ENCODE measurements around the gene ATF6B.
"Not testable (repeated sequence)": the region's sequence is repeated elsewhere in the genome, so short reads cannot be mapped to it uniquely, and the experiment has no call there.

ATF6B gene

GRCh38 chr6:32102255-32102654 lies 25.8 kb downstream of the ATF6B start:
- no peak for DNase-seq

DNA sequence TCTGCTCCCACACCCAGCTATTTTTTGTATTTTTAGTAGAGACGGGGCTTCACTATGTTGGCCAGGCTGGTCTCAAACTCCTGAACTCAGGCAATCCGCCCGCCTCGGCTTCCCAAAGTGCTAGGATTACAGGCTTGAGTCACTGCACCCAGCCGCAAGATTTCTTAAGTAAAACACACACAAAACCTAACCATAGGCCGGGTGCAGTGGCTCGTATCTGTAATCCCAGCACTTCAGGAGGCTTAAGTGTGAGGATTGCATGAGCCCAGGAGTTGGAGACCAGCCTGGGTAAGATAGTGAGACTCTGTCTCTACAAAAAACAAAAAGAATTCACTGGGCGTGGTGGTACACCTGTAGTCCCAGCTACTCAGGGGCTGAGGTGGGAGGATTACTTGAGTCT lies 27.8 kb downstream of the ATF6B start:
- not testable (repeated sequence) for DNase-seq

- no peak for DNase-seq
Observed at GRCh38 chr6:32097364-32097763, 30.7 kb downstream of the ATF6B start.

GRCh38 chr6:32096394-32097258 lies 31.4 kb downstream of the ATF6B start:
- DNase-seq: no peak

- DNase-seq: no peak
Observed at GRCh38 chr6:32096087-32096393, 32.0 kb downstream of the ATF6B start.

DNA sequence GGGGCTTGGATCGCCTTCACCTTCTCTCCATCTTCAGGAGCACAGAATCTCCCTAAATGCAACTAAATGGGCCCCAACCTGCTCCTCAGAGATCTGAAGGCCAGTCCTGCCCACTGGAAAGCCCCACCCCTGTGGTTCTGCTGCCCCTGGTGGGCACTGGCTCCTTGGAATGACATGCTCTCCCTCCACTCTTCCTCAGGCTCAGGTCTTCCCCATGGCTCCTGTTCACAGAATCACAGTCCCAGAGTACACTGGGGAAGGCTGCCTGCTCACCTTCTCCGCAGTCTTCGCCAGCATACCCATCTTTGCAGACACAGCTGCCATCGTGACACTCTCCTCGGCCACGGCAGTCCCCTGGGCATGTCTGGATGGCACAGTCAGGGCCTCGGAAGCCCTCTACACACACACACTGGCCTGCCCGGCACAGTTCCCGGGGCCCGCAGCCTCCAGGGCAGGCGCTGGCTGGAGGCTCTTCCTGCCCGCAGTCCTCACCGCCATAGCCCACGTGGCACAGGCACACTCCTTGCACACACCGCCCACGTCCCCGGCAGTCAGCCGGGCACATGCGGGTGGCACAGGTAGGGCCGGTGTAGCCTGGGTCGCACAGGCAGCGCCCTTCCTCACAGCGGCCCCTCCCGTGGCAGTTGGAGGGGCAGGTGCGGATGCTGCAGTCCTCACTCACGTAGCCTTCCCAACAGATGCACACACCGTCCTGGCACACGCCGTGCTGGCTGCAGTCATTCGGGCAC lies 32.5 kb downstream of the ATF6B start:
- no peak for DNase-seq

GRCh38 chr6:32092760-32093497 lies 35.1 kb downstream of the ATF6B start:
- DNase-seq: no peak

DNA sequence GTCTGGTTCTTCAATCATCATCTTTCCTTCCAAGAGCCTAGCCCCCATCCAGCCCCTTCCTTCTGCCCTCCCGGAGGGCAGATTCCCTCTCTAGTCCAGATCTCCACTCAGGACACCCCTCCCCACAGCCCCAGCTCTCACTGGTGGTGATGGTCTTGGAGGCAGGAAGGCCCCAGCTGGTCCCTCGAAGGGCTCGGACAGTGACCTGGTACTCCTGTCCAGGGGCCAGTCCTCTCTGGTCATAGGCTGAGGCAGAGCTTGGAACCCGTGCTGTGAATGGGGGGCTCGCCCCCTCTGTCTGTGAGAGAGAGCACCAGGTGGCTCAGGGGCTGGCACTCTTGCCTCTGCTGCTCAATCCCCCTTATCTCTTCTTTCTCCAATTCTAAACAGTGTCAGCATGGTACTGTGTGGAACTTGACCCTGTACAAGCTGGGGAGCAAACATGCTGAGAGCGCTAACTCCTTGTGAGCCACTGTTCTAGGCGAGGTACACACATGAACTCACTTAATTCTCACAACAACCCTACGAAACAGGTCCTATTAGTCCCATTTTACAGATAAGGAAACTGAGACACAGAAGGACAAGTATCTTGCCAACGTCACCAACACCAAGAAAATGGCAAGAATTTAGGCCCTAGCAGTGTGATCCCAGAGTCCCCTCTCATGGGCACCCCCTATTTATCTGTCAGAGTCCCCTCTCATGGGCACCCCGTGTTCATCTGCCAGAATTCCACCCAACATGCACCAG lies 38.8 kb downstream of the ATF6B start:
- no peak for DNase-seq

GRCh38 chr6:32088487-32089049 lies 39.5 kb downstream of the ATF6B start:
- no peak for DNase-seq

DNA sequence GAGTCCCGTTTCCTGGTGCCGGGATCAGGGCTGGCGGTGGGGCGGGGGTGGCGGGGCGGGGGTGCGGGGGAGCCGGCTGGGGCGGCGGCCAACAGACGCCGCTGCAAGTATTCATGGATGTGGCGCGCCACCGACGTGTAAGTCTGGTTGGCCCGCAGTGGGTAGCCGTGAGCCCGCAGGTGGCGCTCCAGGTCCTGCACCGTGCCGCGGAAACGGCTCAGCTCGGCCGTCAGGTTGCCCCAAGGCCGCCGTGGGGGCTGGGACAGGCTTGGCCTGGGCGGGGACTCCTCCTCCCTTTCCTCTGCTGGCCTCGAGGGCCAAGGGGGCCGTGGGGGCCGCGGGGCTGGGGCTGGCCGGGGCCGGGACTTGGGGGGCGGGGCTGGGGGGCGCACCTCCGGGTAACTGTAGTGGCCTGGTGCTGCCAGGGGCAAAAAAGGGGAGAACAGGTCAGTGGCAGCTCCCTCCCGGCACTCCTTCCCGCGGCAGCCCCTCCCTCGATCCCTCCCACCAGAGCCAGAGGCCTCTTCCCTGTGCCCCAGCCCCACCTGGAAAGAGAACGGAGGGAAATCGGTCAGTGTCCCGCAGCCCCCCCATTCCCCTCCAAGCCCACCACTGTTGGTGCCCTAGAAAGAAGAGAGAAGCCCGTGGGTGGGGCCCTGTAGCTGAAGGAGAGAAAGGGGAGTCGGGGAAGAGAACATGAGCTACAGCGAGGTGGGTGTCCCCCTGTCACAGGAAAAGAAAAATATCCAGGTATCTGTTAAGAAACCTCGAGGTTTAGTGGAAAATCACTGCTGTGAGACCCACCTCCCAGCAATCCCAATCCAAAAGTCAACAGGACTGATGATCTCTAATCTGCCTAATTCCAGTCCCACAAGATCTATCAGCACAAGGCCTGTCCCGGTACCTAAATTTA lies 40.2 kb downstream of the ATF6B start:
- peak; percentile 85 for DNase-seq

DNA sequence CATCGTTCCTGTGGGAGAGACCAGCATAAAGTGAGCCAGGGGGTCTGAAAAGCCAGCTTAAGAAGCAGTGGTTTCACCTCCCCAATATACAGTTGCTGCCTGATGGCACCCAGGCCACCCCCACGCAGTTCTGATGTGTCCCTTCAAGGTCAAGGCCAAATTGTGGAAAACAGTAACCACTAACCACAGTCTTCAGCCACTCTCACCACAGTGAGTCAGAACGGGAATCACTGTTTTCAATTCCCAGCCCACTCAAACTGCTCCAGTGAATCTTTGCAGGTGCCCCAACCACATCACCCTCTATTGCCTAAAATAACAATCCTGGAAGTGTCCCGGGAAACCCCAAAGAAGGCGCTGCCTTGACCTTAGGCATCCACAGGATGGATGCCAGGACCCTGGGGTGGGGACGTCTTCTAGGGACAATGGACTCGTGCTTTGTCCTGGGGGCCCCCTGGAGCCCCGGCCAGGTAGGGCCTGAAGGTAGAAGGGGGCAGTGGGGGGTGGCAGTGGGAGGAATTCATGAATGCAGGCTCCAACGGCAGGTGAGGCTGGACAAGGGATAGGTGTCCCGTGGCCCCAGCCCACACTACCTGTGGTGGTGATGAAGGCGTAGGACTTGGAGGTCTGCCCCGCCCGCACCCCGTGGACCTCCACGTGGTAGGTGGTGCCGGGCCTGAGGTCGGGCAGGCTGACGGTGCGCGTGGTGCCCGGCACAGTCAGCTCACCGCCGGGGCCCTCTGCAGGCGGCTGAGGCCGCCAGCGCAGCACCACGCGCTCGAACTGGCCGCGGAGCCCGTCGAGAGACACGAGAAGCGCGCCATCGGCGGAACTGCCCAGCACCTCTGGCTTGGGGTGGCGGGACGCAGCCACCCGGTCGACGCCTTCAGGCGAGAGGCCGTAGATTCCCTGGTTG lies 41.1 kb downstream of the ATF6B start:
- DNase-seq: no peak

DNA sequence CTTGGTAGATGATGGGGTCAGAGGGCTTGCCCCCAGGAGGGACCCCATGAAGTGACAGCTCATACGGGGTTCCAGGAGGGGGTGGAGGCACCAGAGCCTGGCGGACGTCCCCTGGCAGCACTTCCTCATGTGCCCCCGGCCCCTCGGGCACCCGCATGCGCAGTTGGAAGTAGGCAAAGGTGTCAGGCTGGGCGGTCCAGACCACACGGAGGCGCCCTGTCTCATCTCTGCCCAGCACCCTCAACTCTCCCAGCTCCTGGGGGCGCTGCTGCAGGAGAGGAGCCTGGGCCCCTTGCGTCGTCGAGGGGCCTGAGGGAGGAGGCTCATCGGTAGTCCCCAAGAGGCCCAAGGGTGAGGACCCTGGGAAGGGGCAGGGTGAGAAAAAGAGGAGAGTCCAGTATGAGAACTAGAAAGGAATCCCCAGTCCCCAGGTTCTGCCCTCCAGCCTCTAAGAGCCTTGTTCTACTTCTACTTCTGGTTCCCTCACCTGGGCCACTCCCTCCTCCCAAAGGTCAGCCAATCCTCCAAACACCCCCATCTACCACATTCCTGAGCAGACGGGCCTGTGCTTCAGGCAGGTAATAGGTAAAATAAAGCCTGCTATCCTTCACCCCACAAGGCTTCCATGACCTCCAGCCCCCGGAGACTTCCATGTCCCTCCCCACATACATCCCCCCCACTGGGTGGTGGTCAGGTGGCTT lies 42.1 kb downstream of the ATF6B start:
- no peak for DNase-seq

DNA sequence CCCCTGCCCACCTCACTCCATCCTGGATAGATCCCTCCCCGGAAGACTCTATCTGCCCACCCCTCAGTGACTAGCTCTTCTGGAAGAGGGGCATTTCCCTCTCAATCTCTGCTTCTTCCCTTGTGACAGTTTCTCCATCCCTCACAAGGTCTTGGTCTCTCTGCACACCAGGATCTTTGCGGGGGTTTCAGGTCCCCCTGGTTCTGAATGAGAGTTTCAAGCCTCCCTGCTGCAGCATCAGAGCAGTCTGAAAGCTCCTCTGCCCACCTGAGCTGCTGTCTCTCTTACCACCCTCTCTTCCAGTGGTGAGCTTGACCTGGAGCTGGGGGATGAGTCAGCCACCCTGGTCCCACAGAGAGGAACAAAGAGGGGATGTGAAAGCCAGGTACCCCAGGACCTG lies 43.3 kb downstream of the ATF6B start:
- DNase-seq: no peak

GRCh38 chr6:32083812-32084768 lies 44.0 kb downstream of the ATF6B start:
- DNase-seq: no peak

GRCh38 chr6:32082935-32083334 lies 45.1 kb downstream of the ATF6B start:
- no peak for DNase-seq

DNA sequence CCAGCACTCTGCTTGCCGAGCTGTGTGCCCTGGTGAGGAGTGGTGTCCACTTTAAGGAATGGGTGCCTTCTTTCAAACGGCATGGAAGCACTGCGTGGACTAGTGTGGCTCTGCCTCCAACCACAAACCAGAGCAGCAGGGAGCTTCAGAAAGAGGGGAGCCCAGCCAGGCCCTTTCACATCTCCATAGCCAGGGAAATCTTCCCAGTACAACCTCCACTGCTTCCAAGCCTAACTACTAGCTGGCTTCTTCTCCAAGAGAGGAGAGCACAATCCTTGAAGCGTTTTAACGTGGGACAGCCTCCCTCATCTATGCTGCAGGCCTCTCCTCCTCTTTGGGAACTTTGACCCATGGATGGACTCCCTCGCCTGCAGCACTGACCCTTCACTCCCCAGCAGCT lies 45.6 kb downstream of the ATF6B start:
- no peak for DNase-seq

DNA sequence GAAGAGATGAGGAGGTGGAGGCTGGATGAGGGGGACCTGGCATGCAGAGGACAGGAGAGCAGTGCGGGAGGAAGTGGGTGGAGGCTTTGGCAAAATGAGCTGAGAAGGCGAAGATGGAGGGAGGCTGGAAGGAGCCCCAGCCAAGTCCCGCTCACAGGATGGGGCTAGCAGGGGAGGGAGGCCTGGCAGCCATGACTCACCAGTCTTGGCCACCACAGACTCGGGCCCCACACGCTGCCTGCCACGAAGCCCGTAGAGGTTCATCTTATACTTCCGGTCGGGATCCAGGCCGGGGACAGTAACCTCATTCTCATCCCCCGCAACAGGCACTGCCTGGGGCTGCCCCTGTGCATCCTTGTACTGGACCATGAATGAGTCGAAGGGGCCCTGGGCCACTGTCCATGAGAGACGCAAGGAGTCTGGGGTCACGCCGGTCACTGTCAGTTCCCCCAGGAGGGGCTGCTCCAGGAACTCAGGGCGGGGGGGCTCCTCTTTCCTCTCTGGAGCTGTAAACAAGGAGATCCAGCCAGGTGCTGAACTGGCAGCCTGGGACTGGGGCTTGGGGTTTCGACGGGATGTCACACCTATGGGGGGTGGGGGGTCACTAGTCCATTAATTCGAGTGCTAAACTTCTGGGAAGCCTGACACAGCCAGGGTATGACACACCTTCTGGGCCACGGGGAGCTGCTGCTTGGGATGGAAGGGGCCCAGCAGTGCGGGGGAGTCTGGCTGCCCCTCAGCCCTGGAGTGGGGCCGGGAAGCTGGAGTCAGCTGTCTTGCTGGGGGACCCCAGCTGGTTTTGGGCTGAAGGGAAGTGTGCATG lies 46.7 kb downstream of the ATF6B start:
- no peak for DNase-seq

Measured in activated CD8-positive, alpha-beta memory T cell treated with anti-CD3 and anti-CD28 coated beads for 24 hours (primary cell).